WERI-Rb-1 (cell line): ENCODE measurements around the gene RILPL2.

Experiments
- DNase-seq: peaks from one replicate; pipeline ENCODE4 v3.0.0-alpha.2; 2020
- H3K27ac ChIP-seq: fragments of 250-450 bp; sonication (Bioruptor Pico); 2 replicates; pipeline ENCODE4 v1.5.1; 2020; ENCODE audit warnings: mild to moderate bottlenecking, moderate library complexity
- H3K27me3 ChIP-seq: fragments of 250-450 bp; sonication (Bioruptor Pico); 2 replicates; pipeline ENCODE4 v1.5.1; 2021; ENCODE audit warnings: mild to moderate bottlenecking, low read depth, moderate library complexity; ENCODE audit not compliant: insufficient read depth, severe bottlenecking
- H3K36me3 ChIP-seq: fragments of 250-450 bp; sonication (Bioruptor Pico); 2 replicates; pipeline ENCODE4 v1.5.1; 2020; ENCODE audit warnings: mild to moderate bottlenecking, moderate library complexity
- H3K4me3 ChIP-seq: 2 replicates; pipeline ENCODE4 v1.5.1; 2011; ENCODE audit warnings: low read depth, mild to moderate bottlenecking, control low read depth, low read length
- H3K9me3 ChIP-seq: fragments of 250-450 bp; sonication (Bioruptor Pico); 2 replicates; pipeline ENCODE4 v1.5.1; 2021; ENCODE audit warnings: mild to moderate bottlenecking, moderate library complexity; ENCODE audit not compliant: severe bottlenecking
- TF ChIP-seq, protein P1 (sequence below): IDR thresholded peaks from 2 replicates; pipeline ENCODE4 v1.5.1; 2011; ENCODE audit warnings: low read depth, mild to moderate bottlenecking, control low read depth, inconsistent platforms, low read length

The RILPL2 gene

DNA sequence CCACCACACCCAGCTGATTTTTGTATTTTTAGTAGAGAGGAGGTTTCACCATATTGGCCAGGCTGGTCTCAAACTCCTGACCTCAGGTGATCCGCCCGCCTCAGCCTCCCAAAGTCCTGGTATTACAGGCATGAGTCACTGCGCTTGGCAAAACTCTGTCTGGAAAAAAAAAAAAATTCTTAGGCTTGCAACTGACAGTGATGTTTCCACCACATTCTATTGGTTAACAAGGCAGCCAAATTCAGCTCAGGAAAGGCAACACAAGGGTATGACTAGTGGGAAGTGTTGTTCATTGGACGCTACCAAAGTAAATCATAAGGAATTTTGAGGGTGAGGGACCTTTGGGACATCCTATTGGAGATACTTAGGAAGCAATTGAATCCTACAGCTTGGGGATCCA is 69.0 kb downstream of the RILPL2 start:
- TF ChIP-seq, protein P1, sequence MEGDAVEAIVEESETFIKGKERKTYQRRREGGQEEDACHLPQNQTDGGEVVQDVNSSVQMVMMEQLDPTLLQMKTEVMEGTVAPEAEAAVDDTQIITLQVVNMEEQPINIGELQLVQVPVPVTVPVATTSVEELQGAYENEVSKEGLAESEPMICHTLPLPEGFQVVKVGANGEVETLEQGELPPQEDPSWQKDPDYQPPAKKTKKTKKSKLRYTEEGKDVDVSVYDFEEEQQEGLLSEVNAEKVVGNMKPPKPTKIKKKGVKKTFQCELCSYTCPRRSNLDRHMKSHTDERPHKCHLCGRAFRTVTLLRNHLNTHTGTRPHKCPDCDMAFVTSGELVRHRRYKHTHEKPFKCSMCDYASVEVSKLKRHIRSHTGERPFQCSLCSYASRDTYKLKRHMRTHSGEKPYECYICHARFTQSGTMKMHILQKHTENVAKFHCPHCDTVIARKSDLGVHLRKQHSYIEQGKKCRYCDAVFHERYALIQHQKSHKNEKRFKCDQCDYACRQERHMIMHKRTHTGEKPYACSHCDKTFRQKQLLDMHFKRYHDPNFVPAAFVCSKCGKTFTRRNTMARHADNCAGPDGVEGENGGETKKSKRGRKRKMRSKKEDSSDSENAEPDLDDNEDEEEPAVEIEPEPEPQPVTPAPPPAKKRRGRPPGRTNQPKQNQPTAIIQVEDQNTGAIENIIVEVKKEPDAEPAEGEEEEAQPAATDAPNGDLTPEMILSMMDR = no peak
- Histone ChIP-seq H3K4me3 (no peak overlapping the region), H3K27me3 (no peaks in the 10 kb centered on the region), H3K27ac (no peak overlapping the region), H3K9me3 (no peaks in the 10 kb centered on the region), H3K36me3 (peaks cover 4% of the 10 kb centered on the region)
- DNase-seq = no peak
